Measurements from ENCODE around the gene HAUS1. TPM values are rescaled to one million over a fixed set of nuclear protein-coding genes. Genes with fewer than 3 reads are reported as not detected.
"Not testable (repeated sequence)": the region's sequence is repeated elsewhere in the genome, so short reads cannot be mapped to it uniquely, and the experiment has no call there.

HAUS1 gene
- total and polyA plus RNA-seq, 4 donors: 23.3 to 48.1 (median 41.7) TPM

DNA sequence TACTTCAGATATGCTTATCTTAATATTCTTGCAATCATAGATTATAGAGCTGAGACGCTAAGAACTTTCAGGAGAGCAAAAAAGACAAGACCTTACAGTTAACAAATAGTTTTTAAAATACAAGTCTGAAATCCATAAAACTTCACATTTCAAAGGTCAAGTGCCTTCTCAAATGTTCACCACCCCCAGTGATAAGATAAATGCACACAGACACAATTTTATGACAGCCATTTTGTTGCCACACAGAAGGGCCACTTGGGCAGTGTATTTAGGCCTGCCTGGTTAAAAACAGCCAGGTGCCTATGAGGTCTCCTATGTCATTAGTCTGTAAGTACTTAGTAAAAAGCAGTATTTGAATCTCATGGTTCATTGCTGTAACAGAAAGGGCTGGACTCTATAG lies 24.0 kb upstream of the HAUS1 start:
- no peaks in the 10 kb centered on the region for H3K27me3 ChIP-seq (ENCODE audit: control insufficient read depth, insufficient read depth, low read length)
- WGBS (ENCODE audit: insufficient coverage): no CpG with 5 or more reads among the region's 1 CpG
- no peaks in the 10 kb centered on the region for H3K4me1 ChIP-seq (ENCODE audit: control insufficient read depth, insufficient read depth, low read length)
- no peak overlapping the region for H3K27ac ChIP-seq (ENCODE audit: low read depth, low read length)
- peaks cover 50% of the 10 kb centered on the region for H3K36me3 ChIP-seq (ENCODE audit: control insufficient read depth, insufficient read depth, low read length)
- H3K9me3 ChIP-seq (ENCODE audit: control insufficient read depth, insufficient read depth, low read length): no peaks in the 10 kb centered on the region
- no peak for DNase-seq (ENCODE audit: low read depth in 4 of 6, low spot score in 6 of 6)
- no peak overlapping the region for H3K4me3 ChIP-seq (ENCODE audit: low read depth, low read length)

GRCh38 chr18:46084431-46084830 lies 19.8 kb upstream of the HAUS1 start:
- H3K4me1 ChIP-seq (ENCODE audit: control insufficient read depth, insufficient read depth, low read length): no peaks in the 10 kb centered on the region
- H3K36me3 ChIP-seq (ENCODE audit: control insufficient read depth, insufficient read depth, low read length): peaks cover 73% of the 10 kb centered on the region
- no peak overlapping the region for H3K4me3 ChIP-seq (ENCODE audit: low read depth, low read length)
- no peak for DNase-seq (ENCODE audit: low read depth in 4 of 6, low spot score in 6 of 6)
- H3K9me3 ChIP-seq (ENCODE audit: control insufficient read depth, insufficient read depth, low read length): no peaks in the 10 kb centered on the region
- no peak overlapping the region for H3K27ac ChIP-seq (ENCODE audit: low read depth, low read length)
- WGBS (ENCODE audit: insufficient coverage): 100% methylated on average over 1 of the region's 2 CpGs
- H3K27me3 ChIP-seq (ENCODE audit: control insufficient read depth, insufficient read depth, low read length): no peaks in the 10 kb centered on the region

DNA sequence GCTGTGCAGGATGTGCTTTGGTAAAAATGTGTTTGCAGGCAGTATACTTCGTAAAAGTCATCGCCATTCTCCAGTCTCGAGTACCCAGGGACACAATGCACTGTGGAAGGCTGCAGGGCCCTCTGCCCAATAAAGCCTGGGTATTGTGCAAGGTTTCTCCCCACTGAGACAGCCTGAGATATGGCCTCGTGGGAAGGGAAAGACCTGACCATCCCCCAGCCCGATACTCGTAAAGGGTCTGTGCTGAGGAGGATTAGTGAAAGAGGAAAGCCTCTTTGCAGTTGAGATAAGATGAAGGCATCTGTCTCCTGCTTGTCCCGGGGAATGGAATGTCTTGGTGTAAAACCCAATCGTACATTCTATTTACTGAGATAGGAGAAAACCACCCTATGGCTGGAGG lies 15.7 kb upstream of the HAUS1 start:
- not testable (repeated sequence) for H3K4me3 ChIP-seq (ENCODE audit: low read depth, low read length); H3K9me3 ChIP-seq (ENCODE audit: control insufficient read depth, insufficient read depth, low read length); H3K4me1 ChIP-seq (ENCODE audit: control insufficient read depth, insufficient read depth, low read length); DNase-seq (ENCODE audit: low read depth in 4 of 6, low spot score in 6 of 6); H3K27me3 ChIP-seq (ENCODE audit: control insufficient read depth, insufficient read depth, low read length); H3K27ac ChIP-seq (ENCODE audit: low read depth, low read length)
- 74% methylated on average over 4 of the region's 8 CpGs for WGBS (ENCODE audit: insufficient coverage)
- peaks cover 65% of the 10 kb centered on the region for H3K36me3 ChIP-seq (ENCODE audit: control insufficient read depth, insufficient read depth, low read length)

- 96% methylated on average over 6 of the region's 10 CpGs for WGBS (ENCODE audit: insufficient coverage)
- peaks cover 29% of the 10 kb centered on the region for H3K4me1 ChIP-seq (ENCODE audit: control insufficient read depth, insufficient read depth, low read length)
- no peak for DNase-seq (ENCODE audit: low read depth in 4 of 6, low spot score in 6 of 6)
- H3K4me3 ChIP-seq (ENCODE audit: low read depth, low read length): no peak overlapping the region
- H3K36me3 ChIP-seq (ENCODE audit: control insufficient read depth, insufficient read depth, low read length): peaks cover 30% of the 10 kb centered on the region
- H3K9me3 ChIP-seq (ENCODE audit: control insufficient read depth, insufficient read depth, low read length): no peaks in the 10 kb centered on the region
- H3K27ac ChIP-seq (ENCODE audit: low read depth, low read length): no peak overlapping the region
- H3K27me3 ChIP-seq (ENCODE audit: control insufficient read depth, insufficient read depth, low read length): no peaks in the 10 kb centered on the region
Observed at GRCh38 chr18:46095532-46095931, 8.7 kb upstream of the HAUS1 start.

GRCh38 chr18:46096651-46097300 lies 7.4 kb upstream of the HAUS1 start:
- WGBS (ENCODE audit: insufficient coverage): 37% methylated on average over 9 of the region's 22 CpGs
- Histone ChIP-seq H3K4me3 (ENCODE audit: low read depth, low read length) (peak overlapping the region; percentile 95), H3K36me3 (ENCODE audit: control insufficient read depth, insufficient read depth, low read length) (peaks cover 30% of the 10 kb centered on the region), H3K4me1 (ENCODE audit: control insufficient read depth, insufficient read depth, low read length) (peaks cover 29% of the 10 kb centered on the region), H3K27ac (ENCODE audit: low read depth, low read length) (peak overlapping the region; percentile 29), H3K9me3 (ENCODE audit: control insufficient read depth, insufficient read depth, low read length) (no peaks in the 10 kb centered on the region), H3K27me3 (ENCODE audit: control insufficient read depth, insufficient read depth, low read length) (no peaks in the 10 kb centered on the region)
- peak in 2 of 6 donors; percentile 23 to 24 for DNase-seq (ENCODE audit: low read depth in 4 of 6, low spot score in 6 of 6)

GRCh38 chr18:46097431-46097800 lies 6.8 kb upstream of the HAUS1 start:
- Histone ChIP-seq H3K27ac (ENCODE audit: low read depth, low read length) (peak overlapping the region; percentile 93), H3K4me3 (ENCODE audit: low read depth, low read length) (peak overlapping the region; percentile 95), H3K27me3 (ENCODE audit: control insufficient read depth, insufficient read depth, low read length) (no peaks in the 10 kb centered on the region), H3K36me3 (ENCODE audit: control insufficient read depth, insufficient read depth, low read length) (peaks cover 26% of the 10 kb centered on the region), H3K9me3 (ENCODE audit: control insufficient read depth, insufficient read depth, low read length) (no peaks in the 10 kb centered on the region), H3K4me1 (ENCODE audit: control insufficient read depth, insufficient read depth, low read length) (peaks cover 29% of the 10 kb centered on the region)
- DNase-seq (ENCODE audit: low read depth in 4 of 6, low spot score in 6 of 6): no peak
- WGBS (ENCODE audit: insufficient coverage): 0% methylated on average over 8 of the region's 8 CpGs

- no peaks in the 10 kb centered on the region for H3K9me3 ChIP-seq (ENCODE audit: control insufficient read depth, insufficient read depth, low read length)
- peak; percentile 79 to 95 (median 84) for DNase-seq (ENCODE audit: low read depth in 4 of 6, low spot score in 6 of 6)
- WGBS (ENCODE audit: insufficient coverage): 0% methylated on average over 45 of the region's 53 CpGs
- peak within 1 kb of the TSS; percentile 93 for H3K27ac ChIP-seq (ENCODE audit: low read depth, low read length)
- peaks cover 29% of the 10 kb centered on the region for H3K4me1 ChIP-seq (ENCODE audit: control insufficient read depth, insufficient read depth, low read length)
- H3K36me3 ChIP-seq (ENCODE audit: control insufficient read depth, insufficient read depth, low read length): peaks cover 20% of the 10 kb centered on the region
- no peaks in the 10 kb centered on the region for H3K27me3 ChIP-seq (ENCODE audit: control insufficient read depth, insufficient read depth, low read length)
- peak within 1 kb of the TSS; percentile 95 for H3K4me3 ChIP-seq (ENCODE audit: low read depth, low read length)
Observed at GRCh38 chr18:46097801-46098615, 6.2 kb upstream of the HAUS1 start, which contains the start of gene ATP5F1A. Gene ATP5F1A, minus strand, starts transcription at chr18:46098296. Its CDS starts 65 bp downstream, at chr18:46098231.

DNA sequence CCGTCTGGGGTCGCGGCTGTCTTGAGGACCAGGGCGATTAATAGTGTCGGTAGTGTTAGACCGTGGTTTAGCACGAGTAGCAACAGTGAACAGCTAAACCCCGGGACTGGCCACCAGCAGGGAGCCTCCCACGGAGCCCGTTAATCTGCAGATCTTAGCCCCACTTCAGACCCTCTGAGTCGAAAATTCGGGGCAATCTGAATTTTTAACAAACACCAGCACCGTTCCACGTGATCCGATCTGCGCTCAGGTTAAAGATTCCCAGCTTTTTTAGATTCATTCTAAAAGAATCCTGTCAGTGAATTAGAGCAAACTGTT lies 5.6 kb upstream of the HAUS1 start:
- peak overlapping the region; percentile 93 for H3K27ac ChIP-seq (ENCODE audit: low read depth, low read length)
- H3K36me3 ChIP-seq (ENCODE audit: control insufficient read depth, insufficient read depth, low read length): peaks cover 14% of the 10 kb centered on the region
- peaks cover 29% of the 10 kb centered on the region for H3K4me1 ChIP-seq (ENCODE audit: control insufficient read depth, insufficient read depth, low read length)
- peak overlapping the region; percentile 95 for H3K4me3 ChIP-seq (ENCODE audit: low read depth, low read length)
- no peaks in the 10 kb centered on the region for H3K27me3 ChIP-seq (ENCODE audit: control insufficient read depth, insufficient read depth, low read length)
- 13% methylated on average over 16 of the region's 16 CpGs for WGBS (ENCODE audit: insufficient coverage)
- H3K9me3 ChIP-seq (ENCODE audit: control insufficient read depth, insufficient read depth, low read length): no peaks in the 10 kb centered on the region
- DNase-seq (ENCODE audit: low read depth in 4 of 6, low spot score in 6 of 6): no peak

DNA sequence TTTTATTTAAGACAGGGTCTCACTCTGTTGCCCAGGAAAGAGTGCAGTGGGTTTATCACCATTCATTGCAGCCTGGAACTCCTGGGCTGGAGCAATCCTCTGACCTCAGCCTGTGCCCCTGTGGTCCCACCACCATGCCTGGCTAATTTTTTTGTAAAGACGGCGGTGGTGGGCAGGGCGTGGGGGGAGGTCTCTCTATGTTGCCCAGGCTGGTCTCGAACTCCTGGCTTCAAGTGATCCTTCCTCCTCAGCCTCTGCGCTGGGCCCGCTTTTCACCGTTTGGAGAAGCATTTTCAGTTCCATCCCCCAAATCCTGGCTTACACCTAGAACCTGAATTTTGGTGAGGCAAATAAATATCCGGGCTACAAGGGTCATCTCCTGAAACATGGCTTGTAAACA lies 4.7 kb upstream of the HAUS1 start:
- Histone ChIP-seq H3K4me3 (ENCODE audit: low read depth, low read length) (no peak overlapping the region), H3K27ac (ENCODE audit: low read depth, low read length) (no peak overlapping the region), H3K36me3 (ENCODE audit: control insufficient read depth, insufficient read depth, low read length) (peaks cover 7% of the 10 kb centered on the region), H3K27me3 (ENCODE audit: control insufficient read depth, insufficient read depth, low read length) (no peaks in the 10 kb centered on the region), H3K4me1 (ENCODE audit: control insufficient read depth, insufficient read depth, low read length) (peaks cover 29% of the 10 kb centered on the region), H3K9me3 (ENCODE audit: control insufficient read depth, insufficient read depth, low read length) (no peaks in the 10 kb centered on the region)
- DNase-seq (ENCODE audit: low read depth in 4 of 6, low spot score in 6 of 6): no peak
- whole genome bisulfite sequencing (ENCODE audit: insufficient coverage): 88% methylated on average over 3 of the region's 8 CpGs

DNA sequence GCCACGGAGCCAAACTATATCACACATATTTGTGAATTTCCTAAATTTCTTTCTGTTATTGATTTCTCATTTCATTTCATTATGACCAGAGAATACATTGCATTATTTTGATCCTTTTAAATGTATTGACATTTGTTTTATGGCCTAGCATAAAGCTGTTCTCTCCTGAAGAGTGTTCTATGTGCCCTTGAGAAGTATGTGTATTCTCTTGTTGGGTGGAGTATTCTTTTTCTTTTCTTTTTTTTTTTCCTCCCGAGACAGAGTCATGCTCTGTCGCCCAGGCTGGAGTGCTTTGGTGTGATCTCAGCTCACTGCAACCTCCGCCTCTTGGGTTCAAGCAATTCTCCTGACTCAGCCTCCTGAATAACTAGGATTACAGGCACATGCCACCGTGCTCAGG lies 5.2 kb downstream of the HAUS1 start:
- no peaks in the 10 kb centered on the region for H3K9me3 ChIP-seq (ENCODE audit: control insufficient read depth, insufficient read depth, low read length)
- no peaks in the 10 kb centered on the region for H3K27me3 ChIP-seq (ENCODE audit: control insufficient read depth, insufficient read depth, low read length)
- peaks cover 12% of the 10 kb centered on the region for H3K36me3 ChIP-seq (ENCODE audit: control insufficient read depth, insufficient read depth, low read length)
- DNase-seq (ENCODE audit: low read depth in 4 of 6, low spot score in 6 of 6): no peak
- H3K4me3 ChIP-seq (ENCODE audit: low read depth, low read length): no peak overlapping the region
- H3K27ac ChIP-seq (ENCODE audit: low read depth, low read length): no peak overlapping the region
- no CpG with 5 or more reads among the region's 5 CpGs for WGBS (ENCODE audit: insufficient coverage)
- no peaks in the 10 kb centered on the region for H3K4me1 ChIP-seq (ENCODE audit: control insufficient read depth, insufficient read depth, low read length)
